GM11168 (cell line): ENCODE data around the gene ERVK3-1.
"Not testable (repeated sequence)": the region's sequence is repeated elsewhere in the genome, so short reads cannot be mapped to it uniquely, and the experiment has no call there.

Source experiments
- in situ Hi-C: fragments of 300-500 bp; cut with MboI; formaldehyde crosslinking; loops from one replicate; pipeline ENCODE4 v1.12.0; 2022; ENCODE audit warnings: low sequenced_read_pairs; ENCODE audit not compliant: unreplicated experiment

Gene ERVK3-1

DNA sequence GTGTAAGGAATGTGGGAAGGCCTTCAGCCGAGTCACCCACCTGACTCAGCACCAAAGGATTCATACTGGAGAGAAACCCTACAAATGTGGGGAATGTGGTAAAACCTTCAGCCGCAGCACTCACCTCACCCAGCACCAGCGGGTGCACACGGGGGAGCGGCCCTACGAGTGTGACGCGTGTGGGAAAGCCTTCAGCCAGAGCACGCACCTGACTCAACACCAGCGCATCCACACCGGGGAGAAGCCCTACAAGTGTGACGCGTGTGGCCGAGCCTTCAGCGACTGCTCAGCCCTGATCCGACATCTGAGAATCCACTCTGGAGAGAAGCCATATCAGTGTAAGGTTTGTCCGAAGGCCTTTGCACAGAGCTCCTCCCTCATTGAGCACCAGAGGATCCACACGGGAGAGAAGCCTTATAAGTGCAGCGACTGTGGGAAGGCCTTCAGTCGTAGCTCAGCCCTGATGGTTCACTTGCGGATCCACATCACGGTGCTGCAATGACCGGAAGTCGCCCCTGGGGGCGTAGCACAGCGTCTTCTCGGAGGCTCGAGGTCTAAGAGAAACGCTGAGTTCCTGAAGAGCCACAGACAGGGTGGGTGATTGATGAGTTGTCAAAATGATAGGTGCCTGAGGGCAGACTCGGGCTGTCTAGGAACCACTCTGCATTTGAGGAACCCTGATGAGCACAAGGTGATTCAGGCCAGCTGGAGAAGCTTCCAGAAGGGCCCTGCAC is 33.8 kb downstream of the ERVK3-1 start:
- in situ Hi-C loops = no loop called here

DNA sequence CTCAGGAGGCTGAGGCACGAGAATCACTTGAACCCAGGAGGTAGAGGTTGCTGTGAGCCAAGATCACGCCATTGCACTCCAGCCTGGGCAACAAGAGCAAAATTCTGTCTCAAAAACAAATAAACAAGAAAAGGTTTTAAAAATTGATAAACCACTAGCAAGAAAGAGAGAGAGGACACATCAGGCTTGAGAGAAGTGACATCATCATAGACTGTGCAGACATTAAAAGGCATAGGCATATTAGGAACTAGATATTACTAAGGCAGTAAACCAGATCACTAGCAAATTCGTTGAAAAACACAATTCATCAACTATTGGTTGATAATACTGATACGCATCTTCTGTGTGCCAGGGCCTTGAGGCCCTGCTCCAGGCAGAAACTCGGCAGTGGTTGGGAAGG is 40.4 kb downstream of the ERVK3-1 start:
- in situ Hi-C loops = no loop called here

DNA sequence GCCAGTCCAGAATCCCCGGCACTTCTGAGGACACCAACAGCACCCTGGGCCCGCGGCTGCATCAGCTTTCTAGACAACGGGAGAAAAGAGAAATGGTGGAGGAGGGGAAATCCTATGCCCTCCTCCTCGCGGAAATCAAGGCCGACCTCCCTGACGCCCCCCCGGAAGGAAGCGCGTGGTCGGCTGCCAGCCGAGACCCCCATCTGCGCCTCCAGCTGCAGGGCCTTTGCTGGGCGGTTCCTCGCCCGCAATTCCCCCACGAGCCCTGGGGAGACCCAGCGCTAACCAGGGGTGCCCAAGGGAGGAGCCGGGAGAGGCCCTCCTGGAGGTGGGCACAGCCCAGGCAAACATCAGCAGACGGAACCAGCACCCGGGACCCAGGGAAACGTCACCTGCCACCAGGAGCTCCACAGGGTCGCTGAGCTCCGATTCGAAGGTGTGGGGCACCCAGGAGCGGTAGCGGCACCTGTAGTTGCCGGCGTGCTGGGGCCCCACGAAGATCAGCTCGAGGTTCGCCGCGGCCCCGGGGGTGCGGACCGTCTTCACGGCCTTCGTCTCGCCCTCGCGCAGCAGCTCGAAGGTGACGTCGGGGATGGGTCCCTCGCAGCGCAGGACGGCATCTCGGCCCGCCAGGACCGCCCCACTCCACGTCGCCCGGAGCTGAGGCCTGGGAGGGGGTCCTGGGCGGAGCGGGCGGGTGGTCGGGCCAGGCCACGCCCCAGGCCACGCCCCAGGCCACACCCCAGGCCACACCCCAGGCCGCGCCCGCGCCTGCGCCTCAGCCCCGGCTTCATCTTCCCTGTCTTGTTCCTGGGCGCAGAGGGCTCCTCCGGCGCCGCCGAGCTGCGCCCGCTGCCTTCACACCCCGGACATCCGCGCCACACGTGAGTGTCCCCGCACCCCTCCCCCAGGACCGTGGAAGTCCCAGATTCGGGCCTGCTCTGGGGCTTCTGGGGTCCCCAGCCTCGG is 42.1 kb downstream of the ERVK3-1 start:
- in situ Hi-C loops = no loop called here

DNA sequence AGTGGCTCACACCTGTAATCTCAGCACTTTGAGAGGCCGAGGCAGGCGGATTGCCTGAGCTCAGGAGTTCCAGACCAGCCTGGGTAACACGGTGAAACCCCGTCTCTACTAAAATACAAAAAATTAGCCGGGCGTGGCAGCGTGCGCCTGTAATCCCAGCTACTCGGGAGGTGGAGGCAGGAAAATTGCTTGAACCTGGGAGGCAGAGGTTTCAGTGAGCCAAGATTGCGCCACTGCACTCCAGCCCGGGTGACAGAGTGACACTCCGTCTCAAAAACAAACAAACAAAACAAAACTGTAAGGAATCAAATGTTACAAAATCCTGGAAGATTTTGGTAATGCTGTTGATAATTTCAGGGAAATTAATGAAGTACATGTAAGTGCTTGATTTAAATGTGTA is 42.9 kb downstream of the ERVK3-1 start:
- in situ Hi-C loops = not testable (repeated sequence)

DNA sequence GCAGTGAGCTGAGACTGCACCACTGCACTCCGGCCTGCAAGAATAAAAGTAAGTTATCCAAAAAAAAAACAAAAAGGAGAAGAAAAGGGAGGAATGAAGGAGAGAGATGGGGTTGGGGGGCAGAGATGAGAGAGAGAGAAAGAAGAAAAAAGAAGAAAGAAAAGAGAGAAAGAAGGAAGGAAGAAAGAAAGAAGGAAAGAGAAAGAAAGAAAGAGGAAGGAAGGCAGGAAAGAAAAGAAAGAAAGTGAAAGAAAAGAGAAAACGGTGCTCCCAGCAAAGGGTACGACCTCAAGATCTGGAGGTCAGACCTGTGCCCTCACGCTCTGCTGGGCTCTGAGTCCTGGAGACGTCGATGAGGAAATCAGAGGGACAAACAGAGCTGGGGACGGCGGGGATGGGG is 44.4 kb downstream of the ERVK3-1 start:
- in situ Hi-C loops = no loop called here

DNA sequence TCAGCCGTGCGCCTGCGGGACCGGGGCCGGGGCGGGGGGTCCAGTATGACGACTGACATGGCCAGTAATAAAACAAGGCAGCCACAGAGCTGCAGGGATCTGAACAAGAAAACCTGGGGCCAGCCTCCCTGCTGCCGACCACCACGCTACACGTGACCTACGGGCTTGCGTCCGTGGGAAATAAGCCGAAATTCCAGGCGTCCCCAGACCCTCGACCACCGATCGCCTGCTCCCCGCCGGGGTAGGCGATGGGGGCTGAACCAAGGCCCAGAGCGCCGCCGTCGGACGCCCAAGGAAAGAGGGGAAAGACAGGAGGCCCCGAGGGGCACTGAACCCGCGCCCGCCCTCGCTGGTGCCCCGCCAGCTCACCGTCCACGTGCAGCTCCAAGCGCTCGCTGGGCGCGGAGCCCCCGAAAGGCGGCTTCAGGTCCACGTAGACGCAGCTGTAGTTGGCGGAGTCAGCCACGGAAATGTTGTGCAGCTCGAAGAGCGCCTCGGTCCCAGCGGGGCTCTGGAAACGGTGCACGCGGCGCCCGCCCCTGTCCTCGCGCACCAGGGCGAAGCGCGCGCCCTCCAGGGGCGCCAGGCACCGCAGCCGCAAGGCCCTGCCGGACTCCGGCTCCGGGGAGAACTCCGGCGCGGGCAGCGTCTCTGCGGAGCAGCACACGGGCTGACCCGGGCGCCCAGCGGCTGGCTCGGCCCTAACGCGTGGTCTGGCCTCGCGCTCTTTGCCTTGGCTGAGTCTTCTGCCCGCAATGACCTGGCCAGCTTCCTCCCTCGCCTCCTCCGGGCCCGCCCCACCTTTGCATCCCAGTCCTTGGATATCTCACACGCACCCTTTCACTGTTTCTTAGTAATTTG is 45.1 kb downstream of the ERVK3-1 start:
- in situ Hi-C loops = no loop called here

DNA sequence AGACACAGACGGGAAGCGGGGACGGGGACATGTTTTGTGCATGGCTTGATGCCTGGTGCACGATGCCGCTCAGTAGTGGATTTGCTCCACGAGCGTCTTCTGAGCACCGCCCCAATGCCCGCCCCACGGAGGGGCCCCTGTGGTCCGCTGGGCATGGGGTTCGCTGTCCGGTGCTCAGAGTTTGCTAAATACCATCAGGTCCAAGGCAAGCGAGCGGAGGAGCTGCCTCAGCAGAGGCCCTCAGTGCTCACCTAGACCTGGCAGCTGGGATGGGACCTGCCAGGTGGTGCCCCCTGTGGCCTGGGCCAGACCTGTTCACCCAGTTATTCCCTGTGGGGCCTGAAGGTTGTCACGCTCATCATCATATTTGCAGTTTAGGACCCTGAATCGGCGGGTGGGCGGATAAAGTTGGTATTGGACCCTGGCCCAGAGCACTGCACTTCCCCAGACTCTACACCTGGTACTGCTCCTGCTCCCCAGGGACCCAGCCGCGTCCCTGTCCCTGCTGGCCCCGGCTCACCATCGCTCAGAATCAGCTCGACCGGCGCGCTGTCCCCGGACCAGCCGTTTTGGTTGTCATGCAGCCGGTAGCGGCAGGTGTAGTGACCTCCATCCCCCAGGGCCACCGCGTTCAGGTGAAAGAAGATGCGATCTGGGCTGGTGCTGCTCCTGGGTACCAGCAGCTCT is 45.8 kb downstream of the ERVK3-1 start:
- in situ Hi-C loops = no loop called here

DNA sequence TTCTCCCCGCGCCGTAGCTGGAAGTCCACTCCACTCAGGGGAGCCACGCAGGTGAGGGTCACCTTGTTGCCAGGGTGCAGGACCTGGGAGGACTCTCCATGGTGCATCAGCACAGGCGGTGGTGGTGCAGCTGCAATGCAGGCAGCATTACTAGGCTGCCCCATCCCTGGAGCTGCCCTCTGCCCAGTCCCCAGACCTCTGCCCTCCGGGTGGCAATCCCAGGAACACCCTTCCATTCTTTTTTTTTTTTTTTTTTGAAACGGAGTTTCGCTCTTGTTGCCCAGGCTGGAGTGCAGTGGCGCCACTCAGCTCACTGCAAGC is 46.3 kb downstream of the ERVK3-1 start:
- in situ Hi-C loops = no loop called here

DNA sequence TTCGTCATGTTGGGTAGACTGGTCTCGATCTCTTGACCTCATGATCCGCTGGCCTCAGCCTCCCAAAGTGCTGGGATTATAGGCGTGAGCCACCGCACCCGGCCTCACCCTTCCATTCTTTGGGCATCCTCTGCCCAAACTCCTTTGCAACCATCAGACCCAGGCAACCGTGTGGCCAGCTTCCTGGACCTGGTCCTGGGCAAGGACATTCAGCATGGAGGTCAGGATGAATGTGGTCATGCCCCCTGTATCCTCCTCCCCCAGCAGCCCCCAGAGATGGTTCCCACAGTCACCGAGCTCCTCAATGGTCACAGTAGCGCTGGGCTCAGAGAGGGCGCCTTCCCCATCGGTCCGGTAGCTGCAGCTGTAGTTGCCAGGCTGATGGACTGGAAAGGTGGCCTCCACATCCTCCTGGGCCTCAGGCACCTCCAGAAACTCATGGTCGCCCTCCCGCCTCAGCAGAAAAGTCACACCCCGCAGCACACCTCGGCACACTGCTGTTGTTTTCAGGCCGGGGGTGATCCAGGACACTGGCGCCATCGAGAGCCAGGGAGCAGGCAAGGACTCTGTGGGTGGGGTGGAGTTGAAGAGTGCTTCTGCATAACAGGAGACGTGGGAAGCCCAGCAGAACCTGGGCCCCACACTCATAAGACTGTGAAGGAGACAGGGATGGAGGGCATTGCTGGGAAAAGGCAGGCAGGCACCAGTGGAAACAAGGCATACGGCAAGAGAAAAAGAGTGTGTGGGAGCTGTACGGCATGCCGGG is 47.0 kb downstream of the ERVK3-1 start:
- in situ Hi-C loops = no loop called here

DNA sequence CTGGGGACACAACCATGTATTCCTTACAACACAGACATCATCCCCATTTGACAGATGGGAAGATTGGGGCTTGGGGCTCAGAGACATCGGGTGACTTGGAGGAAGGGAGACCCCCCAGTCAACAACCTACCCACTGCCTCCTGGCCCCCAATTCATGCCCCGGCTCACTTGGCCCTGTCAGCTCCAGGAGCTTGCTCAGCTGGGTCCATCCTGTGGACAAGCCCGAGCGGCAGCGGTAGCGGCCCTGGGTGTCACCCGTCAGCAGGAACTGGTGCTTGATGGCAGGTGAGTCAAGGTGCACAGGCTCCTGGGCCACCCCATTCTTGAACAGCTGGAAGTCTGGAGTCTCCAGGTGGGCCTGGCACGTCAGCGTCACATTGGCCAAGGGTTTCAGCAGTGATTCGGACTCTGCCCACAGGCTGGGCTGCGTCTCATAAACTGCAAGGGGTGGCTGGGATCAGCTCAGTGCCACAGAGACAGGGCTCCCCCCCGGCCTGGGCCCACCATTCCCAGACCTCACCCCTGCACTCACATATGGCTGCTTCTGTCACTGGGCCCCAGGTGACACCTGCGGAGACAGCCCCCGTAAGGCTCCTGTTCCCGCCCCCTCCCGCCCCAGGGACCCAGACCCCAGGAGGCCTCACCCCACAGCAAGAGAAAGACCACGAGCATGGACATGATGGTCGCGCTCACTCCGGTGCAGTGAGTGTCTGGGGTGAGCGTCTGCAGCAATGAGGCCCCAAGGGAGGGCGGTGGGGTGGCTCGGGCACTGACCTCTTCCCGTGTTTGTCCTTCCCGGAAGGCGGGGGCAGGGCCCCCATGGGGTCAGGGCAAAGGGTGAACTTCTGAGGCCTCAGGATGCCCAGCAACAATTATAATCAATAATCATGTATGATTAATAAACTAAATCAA is 47.8 kb downstream of the ERVK3-1 start, which contains the start of gene A1BG:
TSS of gene A1BG (minus strand) at position 733 of the 912 bp plus-strand sequence. CDS start at position 678, 55 bp downstream.
- in situ Hi-C loops = no loop called here

DNA sequence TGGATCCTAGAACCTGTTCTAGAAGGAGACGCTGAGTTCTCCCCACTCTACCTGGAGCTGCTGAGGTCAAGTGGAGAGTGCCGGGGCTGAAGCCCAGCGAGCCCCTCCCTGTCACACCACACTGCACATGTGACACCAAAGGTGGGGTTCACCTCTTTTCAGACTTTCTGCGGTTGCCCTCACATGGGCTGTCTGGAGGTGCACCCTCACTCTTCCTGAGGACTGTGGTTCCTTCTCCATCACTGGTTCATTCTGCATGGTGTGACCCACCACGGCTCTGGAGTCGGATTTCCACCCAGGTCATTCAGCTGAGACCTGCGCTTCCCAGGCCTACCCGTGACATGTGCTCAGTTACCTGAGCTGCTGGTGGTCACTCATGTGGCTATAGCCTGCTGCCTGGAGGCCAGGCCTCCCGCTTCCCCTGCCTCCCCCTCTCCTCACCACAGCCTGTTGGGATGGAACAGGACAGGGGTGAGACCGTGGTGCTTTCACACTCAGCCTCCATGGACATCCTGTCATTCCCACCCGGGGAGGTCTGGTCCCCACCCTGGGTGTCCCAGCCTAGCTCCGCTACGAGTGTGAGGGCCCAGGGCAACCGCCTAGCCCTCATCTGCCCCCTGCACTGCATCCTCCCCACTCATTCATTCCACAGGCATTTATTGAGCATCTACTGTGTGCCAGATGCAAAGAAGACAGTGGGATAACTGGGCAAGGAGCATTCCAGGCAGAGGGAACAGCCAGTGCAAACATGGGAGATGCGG is 48.7 kb downstream of the ERVK3-1 start:
- in situ Hi-C loops = no loop called here

DNA sequence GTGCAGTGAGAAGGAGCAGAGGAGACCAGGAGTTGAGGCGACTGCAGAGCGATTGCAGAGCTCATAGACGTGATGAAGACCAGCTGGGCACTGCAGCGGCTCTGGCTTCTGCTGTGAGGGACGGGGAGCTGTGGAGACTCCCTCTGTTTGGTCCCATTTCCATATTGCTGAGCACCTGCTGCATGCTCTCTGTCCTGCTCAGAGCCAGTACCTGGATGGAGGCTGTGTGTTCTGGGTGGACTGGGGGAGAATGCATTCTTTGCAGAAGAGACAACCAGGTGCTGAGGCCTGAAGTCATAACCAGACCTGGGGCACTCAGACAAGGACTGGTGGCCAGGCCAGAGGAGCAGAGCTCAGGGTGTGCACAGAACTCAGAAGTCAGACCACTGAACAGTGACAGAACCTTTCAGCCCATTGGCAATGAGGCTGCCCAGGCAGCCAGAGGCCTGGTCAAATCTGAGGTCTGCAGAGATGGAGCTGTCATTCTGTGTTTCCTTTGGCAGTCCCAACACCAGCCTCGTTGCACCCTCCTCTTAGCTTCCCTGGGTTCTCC is 49.4 kb downstream of the ERVK3-1 start:
- in situ Hi-C loops = no loop called here

DNA sequence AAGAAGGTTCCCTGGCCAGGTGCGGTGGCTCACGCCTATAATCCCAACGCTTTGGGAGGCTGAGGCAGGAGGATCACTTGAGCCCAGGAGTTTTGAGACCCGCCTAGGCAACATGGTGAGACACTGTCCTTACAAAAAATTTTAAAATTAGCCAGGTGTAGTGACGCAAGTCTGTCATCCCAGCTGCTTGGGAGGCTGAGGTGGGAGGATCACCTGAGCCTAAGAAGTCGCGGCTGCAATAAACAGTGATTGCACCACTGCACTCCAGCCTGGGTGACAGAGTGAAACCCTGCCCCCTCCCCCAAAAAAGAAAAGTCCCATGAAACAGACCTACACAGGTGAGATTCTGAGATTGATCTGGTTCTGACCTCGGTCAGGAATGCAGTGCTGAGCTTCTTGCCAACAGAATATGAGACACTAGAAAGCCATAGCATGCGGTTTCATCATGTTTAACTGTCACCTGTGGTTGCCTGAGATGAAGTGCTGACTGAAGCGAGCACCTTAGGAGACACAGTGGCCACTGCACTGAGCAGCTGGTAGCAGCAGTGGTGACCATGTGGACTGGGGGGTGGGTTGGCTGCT is 50.1 kb downstream of the ERVK3-1 start:
- in situ Hi-C loops = no loop called here

DNA sequence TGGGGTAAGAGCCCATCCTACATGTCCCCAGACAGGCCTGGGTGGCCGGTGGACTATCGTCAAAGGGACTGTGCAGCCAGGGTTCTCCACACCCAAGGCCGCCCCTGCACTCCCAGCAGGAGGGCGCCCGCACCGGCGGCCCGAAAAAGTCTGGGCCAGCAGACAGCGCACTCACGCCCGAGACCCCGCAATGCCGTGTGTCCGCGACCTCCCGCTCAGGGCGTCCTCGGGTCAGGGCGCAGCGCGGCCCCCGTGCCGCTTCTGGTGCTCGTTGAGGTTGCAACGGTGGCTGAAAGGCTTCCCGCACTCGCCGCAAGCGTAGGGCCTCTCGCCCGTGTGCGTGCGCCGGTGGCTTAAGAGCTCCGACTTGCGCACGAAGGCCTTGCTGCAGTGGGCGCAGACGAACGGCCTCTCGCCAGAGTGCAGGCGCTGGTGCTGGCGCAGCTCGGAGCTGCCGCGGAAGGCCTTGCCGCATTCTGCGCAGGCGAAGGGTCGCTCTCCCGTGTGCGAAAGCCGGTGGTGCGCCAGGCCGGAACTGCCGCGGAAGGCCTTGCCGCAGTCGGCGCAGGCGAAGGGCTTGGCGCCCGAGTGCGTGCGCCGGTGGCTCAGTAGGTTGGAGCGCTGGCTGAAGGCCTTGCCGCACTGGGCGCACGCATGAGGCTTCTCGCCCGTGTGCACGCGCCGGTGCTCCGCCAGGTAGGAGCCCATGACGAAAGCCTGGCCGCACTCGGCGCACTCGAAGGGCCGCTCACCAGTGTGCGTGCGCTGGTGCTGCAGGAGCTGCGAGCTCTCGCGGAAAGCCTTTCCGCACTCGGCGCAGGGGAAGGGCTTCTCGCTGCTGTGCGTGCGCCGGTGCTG is 51.0 kb downstream of the ERVK3-1 start:
- in situ Hi-C loops = no loop called here

DNA sequence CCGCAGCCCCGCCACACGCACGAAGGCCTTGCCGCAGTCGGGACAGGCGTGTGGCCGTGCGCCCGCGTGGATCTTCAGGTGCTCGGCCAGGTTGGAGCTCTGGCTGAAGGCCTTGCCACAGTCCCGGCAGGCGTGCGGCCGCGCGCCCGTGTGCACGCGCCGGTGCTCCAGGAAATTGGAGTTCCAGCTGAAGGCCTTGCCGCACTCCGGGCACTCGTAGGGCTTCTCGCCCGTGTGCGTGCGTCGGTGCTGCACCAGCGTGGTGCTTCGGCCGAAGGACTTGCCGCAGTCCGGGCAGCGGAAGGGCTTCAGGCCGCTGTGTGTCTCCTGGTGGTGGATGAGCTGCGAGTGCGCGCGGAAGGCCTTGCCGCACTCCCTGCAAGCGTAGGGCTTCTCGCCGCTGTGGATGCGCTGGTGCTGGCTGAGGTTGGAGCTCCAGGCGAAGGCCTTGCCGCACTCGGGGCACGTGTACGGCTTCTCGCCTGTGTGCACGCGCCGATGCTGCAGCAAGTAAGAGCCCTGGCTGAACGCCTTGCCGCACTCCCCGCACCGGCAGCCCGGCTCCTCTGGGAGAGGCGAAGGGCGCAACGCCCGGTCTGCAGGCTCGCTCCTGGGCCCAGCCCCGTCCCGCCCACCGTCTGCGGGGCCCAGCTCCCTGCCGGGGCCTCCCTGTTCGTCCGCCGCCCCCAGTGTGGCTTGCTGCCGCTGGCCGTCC is 51.7 kb downstream of the ERVK3-1 start:
- in situ Hi-C loops = no loop called here
